OCI-LY1 (cell line): Measurements from ENCODE around the gene TRAF3IP3.

ENCODE experiments used
- H2AFZ ChIP-seq: fragments of 200-600 bp; sonication (generic), shearing (Covaris generic); 2 replicates; pipeline ENCODE4 v1.6.0; 2014; ENCODE audit warnings: antibody characterized with exemption, mild to moderate bottlenecking, low read length
- H3F3A ChIP-seq: fragments of 200-600 bp; sonication (generic), shearing (Covaris generic); 2 replicates; pipeline ENCODE4 v1.6.0; 2014; ENCODE audit warnings: mild to moderate bottlenecking, antibody characterized with exemption, low read length, moderate library complexity; ENCODE audit not compliant: insufficient read depth
- H3K27ac ChIP-seq: fragments of 200-600 bp; sonication (generic); 2 replicates; pipeline ENCODE4 v1.5.1; 2014; ENCODE audit warnings: low read length, mixed run types, mild to moderate bottlenecking, low read depth; ENCODE audit not compliant: poor library complexity, severe bottlenecking
- H3K27me3 ChIP-seq: fragments of 200-600 bp; sonication (generic); 2 replicates; pipeline ENCODE4 v1.6.0; 2014; ENCODE audit warnings: antibody characterized with exemption, mild to moderate bottlenecking, low read length, moderate library complexity; ENCODE audit not compliant: insufficient read depth
- H3K36me3 ChIP-seq: fragments of 200-600 bp; sonication (generic); 2 replicates; pipeline ENCODE4 v1.6.1; 2014; ENCODE audit warnings: mild to moderate bottlenecking, antibody characterized with exemption, low read length, moderate library complexity, mixed read lengths; ENCODE audit not compliant: insufficient read depth
- H3K4me1 ChIP-seq: fragments of 200-600 bp; sonication (generic); 2 replicates; pipeline ENCODE4 v1.5.1; 2014; ENCODE audit warnings: mild to moderate bottlenecking, low read length, moderate library complexity; ENCODE audit not compliant: insufficient read depth, severe bottlenecking
- H3K4me2 ChIP-seq: fragments of 200-600 bp; sonication (generic), shearing (Covaris generic); 2 replicates; pipeline ENCODE4 v1.6.1; 2014; ENCODE audit warnings: low read length
- H3K4me3 ChIP-seq: fragments of 200-600 bp; sonication (generic); 2 replicates; pipeline ENCODE4 v1.5.1; 2014; ENCODE audit warnings: low read length, low read depth, mild to moderate bottlenecking, mixed read lengths; ENCODE audit not compliant: poor library complexity, severe bottlenecking
- H3K79me2 ChIP-seq: fragments of 200-600 bp; shearing (Covaris generic); 2 replicates; pipeline ENCODE4 v1.6.1; 2016; ENCODE audit warnings: mixed run types, low read length, mixed read lengths; ENCODE audit not compliant: insufficient read depth
- H3K9ac ChIP-seq: fragments of 200-600 bp; sonication (generic), shearing (Covaris generic); 2 replicates; pipeline ENCODE4 v1.6.1; 2014; ENCODE audit warnings: mild to moderate bottlenecking, low read length, mixed read lengths
- H3K9me2 ChIP-seq: fragments of 200-600 bp; sonication (generic), shearing (Covaris generic); 2 replicates; pipeline ENCODE4 v1.6.1; 2014; ENCODE audit warnings: low read depth, mild to moderate bottlenecking, low read length, mixed read lengths
- H3K9me3 ChIP-seq: fragments of 200-600 bp; shearing (Covaris generic); 2 replicates; pipeline ENCODE4 v1.6.1; 2014; ENCODE audit warnings: low read length, mixed read lengths
- H4K20me1 ChIP-seq: fragments of 200-600 bp; sonication (generic), shearing (Covaris generic); 2 replicates; pipeline ENCODE4 v1.6.0; 2016; ENCODE audit warnings: mild to moderate bottlenecking, low read length; ENCODE audit not compliant: insufficient read depth
- EZH2 ChIP-seq: fragments of 200-600 bp; sonication (generic), shearing (Covaris generic); IDR thresholded peaks from 2 replicates; pipeline ENCODE4 v1.8.0; 2017; ENCODE audit warnings: borderline replicate concordance, mixed run types, mild to moderate bottlenecking, antibody characterized with exemption, low read length, moderate library complexity, mixed read lengths
- TF ChIP-seq, protein P1 (sequence below): fragments of 200-600 bp; sonication (generic), shearing (Covaris generic); IDR thresholded peaks from 2 replicates; pipeline ENCODE4 v1.5.1; 2017; ENCODE audit warnings: mild to moderate bottlenecking, antibody characterized with exemption, low read length, moderate library complexity, mixed read lengths

Gene TRAF3IP3, protein sequence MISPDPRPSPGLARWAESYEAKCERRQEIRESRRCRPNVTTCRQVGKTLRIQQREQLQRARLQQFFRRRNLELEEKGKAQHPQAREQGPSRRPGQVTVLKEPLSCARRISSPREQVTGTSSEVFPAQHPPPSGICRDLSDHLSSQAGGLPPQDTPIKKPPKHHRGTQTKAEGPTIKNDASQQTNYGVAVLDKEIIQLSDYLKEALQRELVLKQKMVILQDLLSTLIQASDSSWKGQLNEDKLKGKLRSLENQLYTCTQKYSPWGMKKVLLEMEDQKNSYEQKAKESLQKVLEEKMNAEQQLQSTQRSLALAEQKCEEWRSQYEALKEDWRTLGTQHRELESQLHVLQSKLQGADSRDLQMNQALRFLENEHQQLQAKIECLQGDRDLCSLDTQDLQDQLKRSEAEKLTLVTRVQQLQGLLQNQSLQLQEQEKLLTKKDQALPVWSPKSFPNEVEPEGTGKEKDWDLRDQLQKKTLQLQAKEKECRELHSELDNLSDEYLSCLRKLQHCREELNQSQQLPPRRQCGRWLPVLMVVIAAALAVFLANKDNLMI

DNA sequence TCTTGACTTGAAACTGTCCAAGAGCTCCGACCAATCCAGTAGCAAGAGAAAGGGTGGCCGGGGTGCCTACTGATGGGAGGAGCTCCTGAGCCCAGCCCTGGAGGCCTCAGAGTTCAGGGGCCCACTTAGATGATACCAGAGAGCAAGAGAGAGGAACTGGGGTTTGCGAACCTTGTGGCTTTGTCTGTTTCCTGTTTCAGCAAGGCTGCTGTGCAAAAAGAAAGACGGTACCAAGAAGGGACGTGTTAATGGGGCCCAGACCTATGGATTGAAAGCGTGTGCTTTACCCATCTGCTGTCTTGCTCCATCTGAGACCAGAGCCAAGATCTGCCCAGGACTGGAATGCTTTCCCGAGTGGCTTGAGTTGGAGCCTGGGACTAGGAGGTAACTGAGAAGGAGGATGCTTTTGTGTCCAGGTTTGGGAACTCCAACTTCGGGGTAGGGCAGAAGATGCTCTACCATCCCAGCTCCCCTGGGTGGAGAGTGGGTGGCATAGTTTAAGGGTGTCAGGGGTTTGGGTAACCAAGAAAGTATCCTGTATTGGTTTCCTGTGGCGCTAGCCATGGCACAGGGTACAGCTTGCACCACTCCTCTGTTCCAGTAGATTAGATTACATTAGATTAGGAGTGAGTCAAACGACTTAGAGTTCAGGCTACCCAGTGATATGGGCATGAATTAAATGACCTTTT, at the start of gene TRAF3IP3:
Gene TRAF3IP3, plus strand, starts transcription at position 128 of the 689 bp plus-strand sequence. CDS start 3,987 bp downstream, outside the sequence.
- peak within 1 kb of the TSS; percentile 36 for H3K27ac ChIP-seq
- H2AFZ ChIP-seq, result 0 out of 2 replicates have a peak within 1 kb of the TSS, but pooled peaks have one; percentile 16

DNA sequence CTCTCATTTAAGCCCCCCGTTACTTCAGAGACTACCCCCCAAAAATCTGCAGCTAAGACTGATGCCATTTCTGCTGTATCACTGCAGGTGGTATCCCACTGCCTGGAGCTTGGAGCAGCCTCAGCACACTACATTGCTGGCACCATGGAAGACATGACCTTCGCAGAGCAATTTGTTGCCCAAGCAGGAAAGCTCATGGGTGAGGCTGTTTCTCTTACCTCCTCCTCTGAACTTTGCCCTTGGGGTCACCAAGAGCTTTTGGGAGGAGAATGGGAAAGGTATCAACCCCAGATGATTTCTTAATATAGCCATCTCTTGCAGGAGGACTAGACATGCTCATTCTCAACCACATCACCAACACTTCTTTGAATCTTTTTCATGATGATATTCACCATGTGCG, 49.2 kb upstream of the TRAF3IP3 start:
- Histone ChIP-seq H3K4me1 (no peaks in the 10 kb centered on the region), H3K79me2 (no peaks in the 10 kb centered on the region), H3F3A (no peaks in the 10 kb centered on the region), H3K9me3 (no peaks in the 10 kb centered on the region), H3K27ac (no peak overlapping the region), H3K9me2 (no peaks in the 10 kb centered on the region), H4K20me1 (no peaks in the 10 kb centered on the region), H3K36me3 (no peaks in the 10 kb centered on the region), H3K4me3 (no peak overlapping the region), H2AFZ (no peak overlapping the region), H3K9ac (no peak overlapping the region), H3K27me3 (no peaks in the 10 kb centered on the region), H3K4me2 (no peak overlapping the region)
- TF ChIP-seq, protein P1, sequence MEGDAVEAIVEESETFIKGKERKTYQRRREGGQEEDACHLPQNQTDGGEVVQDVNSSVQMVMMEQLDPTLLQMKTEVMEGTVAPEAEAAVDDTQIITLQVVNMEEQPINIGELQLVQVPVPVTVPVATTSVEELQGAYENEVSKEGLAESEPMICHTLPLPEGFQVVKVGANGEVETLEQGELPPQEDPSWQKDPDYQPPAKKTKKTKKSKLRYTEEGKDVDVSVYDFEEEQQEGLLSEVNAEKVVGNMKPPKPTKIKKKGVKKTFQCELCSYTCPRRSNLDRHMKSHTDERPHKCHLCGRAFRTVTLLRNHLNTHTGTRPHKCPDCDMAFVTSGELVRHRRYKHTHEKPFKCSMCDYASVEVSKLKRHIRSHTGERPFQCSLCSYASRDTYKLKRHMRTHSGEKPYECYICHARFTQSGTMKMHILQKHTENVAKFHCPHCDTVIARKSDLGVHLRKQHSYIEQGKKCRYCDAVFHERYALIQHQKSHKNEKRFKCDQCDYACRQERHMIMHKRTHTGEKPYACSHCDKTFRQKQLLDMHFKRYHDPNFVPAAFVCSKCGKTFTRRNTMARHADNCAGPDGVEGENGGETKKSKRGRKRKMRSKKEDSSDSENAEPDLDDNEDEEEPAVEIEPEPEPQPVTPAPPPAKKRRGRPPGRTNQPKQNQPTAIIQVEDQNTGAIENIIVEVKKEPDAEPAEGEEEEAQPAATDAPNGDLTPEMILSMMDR, result no peak
- TF ChIP-seq EZH2, result no peak

More for the DNA sequence above, at the start of gene TRAF3IP3:
- no peaks in the 10 kb centered on the region for H4K20me1 ChIP-seq
- peak within 1 kb of the TSS; percentile 40; the same call in 1 of the 2 replicates for H3K9ac ChIP-seq
- peak within 1 kb of the TSS; percentile 38 for H3K4me3 ChIP-seq
- H3K4me1 ChIP-seq, result peaks cover 22% of the 10 kb centered on the region
- no peaks in the 10 kb centered on the region for H3K9me2 ChIP-seq
- TF ChIP-seq, protein P1, result no peak
- H3K27me3 ChIP-seq, result no peaks in the 10 kb centered on the region
- no peaks in the 10 kb centered on the region for H3F3A ChIP-seq
- H3K4me2 ChIP-seq, result peak within 1 kb of the TSS; percentile 49
- no peaks in the 10 kb centered on the region for H3K79me2 ChIP-seq
- no peaks in the 10 kb centered on the region for H3K9me3 ChIP-seq
- no peaks in the 10 kb centered on the region for H3K36me3 ChIP-seq

- Histone ChIP-seq H3K9ac (no peak overlapping the region), H3K4me1 (no peaks in the 10 kb centered on the region), H3K9me3 (no peaks in the 10 kb centered on the region), H3K9me2 (no peaks in the 10 kb centered on the region), H3K27ac (no peak overlapping the region), H3F3A (no peaks in the 10 kb centered on the region), H3K79me2 (no peaks in the 10 kb centered on the region), H3K27me3 (no peaks in the 10 kb centered on the region), H4K20me1 (no peaks in the 10 kb centered on the region), H2AFZ (no peak overlapping the region), H3K36me3 (no peaks in the 10 kb centered on the region), H3K4me2 (no peak overlapping the region), H3K4me3 (no peak overlapping the region)
- TF ChIP-seq, protein P1, result no peak
- no peak for TF ChIP-seq EZH2
Measured at GRCh38 chr1:209707308-209707707, 48.5 kb upstream of the TRAF3IP3 start.
